HepG2 (cell line): ENCODE measurements around the gene OS9. TPM values are rescaled to one million over a fixed set of nuclear protein-coding genes. Genes with fewer than 3 reads are reported as not detected.

Experiments
- KLF9 ChIP-seq: IDR thresholded peaks from 2 replicates; pipeline ENCODE4 v1.6.1; 2016; ENCODE audit warnings: low read depth
- MTF2 ChIP-seq: sonication (generic); formaldehyde crosslinking; IDR thresholded peaks from 2 replicates; pipeline ENCODE4 v1.5.0; 2020; ENCODE audit warnings: missing genetic modification reagents, borderline replicate concordance
- ONECUT2 ChIP-seq: sonication (generic); formaldehyde crosslinking; IDR thresholded peaks from 2 replicates; pipeline ENCODE4 v1.4.0; 2020; ENCODE audit warnings: missing genetic modification reagents
- SRF ChIP-seq: IDR thresholded peaks from 2 replicates; pipeline ENCODE4 v1.6.1; 2011; ENCODE audit warnings: mild to moderate bottlenecking, low read depth, low read length, moderate library complexity
- TBX3 ChIP-seq: fragments of 450-650 bp; IDR thresholded peaks from 2 replicates; pipeline ENCODE4 v1.6.1; 2017; ENCODE audit warnings: antibody characterized with exemption, mild to moderate bottlenecking, inconsistent platforms, borderline replicate concordance
- ZNF160 ChIP-seq: sonication (generic); formaldehyde crosslinking; IDR thresholded peaks from 2 replicates; pipeline ENCODE4 v1.8.0; 2022; ENCODE audit warnings: mild to moderate bottlenecking, inconsistent platforms, missing genetic modification reagents
- ZNF20 ChIP-seq: sonication (generic); formaldehyde crosslinking; IDR thresholded peaks from 2 replicates; pipeline ENCODE4 v1.4.0; 2020; ENCODE audit warnings: mild to moderate bottlenecking, moderate library complexity, missing genetic modification reagents
- ZNF33B ChIP-seq: sonication (generic); formaldehyde crosslinking; IDR thresholded peaks from 2 replicates; pipeline ENCODE4 v1.5.1; 2020; ENCODE audit warnings: mild to moderate bottlenecking, missing genetic modification reagents
- ZNF550 ChIP-seq: sonication (generic); formaldehyde crosslinking; IDR thresholded peaks from 2 replicates; pipeline ENCODE4 v1.4.0; 2020; ENCODE audit warnings: mild to moderate bottlenecking, missing genetic modification reagents, borderline replicate concordance
- ZNF570 ChIP-seq: sonication (generic); formaldehyde crosslinking; IDR thresholded peaks from 2 replicates; pipeline ENCODE4 v1.4.0; 2020; ENCODE audit warnings: mild to moderate bottlenecking, missing genetic modification reagents, borderline replicate concordance
- ZSCAN12 ChIP-seq: sonication (generic); formaldehyde crosslinking; IDR thresholded peaks from 2 replicates; pipeline ENCODE4 v1.9.0; 2021; ENCODE audit warnings: mild to moderate bottlenecking, missing genetic modification reagents
- polyA plus RNA-seq, 8 experiments: library from polyadenylated mRNA; depleted of rRNA in 3 of 8; stranded (reverse) in 7 of 8; unstranded in 1 of 8; fragments of >200 nt; fragmentation: Illumina TruSeq in 4 of 8; extraction: Trizol in 4 of 8; gene quantifications; 2 replicates each; pipeline versions ENCODE4 v1.2.1 to v1.2.3, GENCODE V29; 2011 to 2016; ENCODE audit warnings: low read depth in 4 of 8, missing spikeins in 1 of 8, mixed read lengths in 1 of 8; ENCODE audit not compliant: insufficient read depth in 1 of 8
- total RNA-seq, 5 experiments: library from RNA; depleted of rRNA; stranded (reverse); fragments of >200 nt; fragmentation: Illumina TruSeq; extraction: Trizol; gene quantifications; 2 replicates each; pipeline ENCODE4 v1.2.3, GENCODE V29; 2016; ENCODE audit warnings: low read depth in 1 of 5
- TF ChIP-seq, protein P1 (sequence below): sonication (generic); formaldehyde crosslinking; IDR thresholded peaks from 2 replicates; pipeline ENCODE4 v1.4.0; 2020; ENCODE audit warnings: missing genetic modification reagents, borderline replicate concordance
- TF ChIP-seq, protein P2 (sequence below): sonication (generic); formaldehyde crosslinking; IDR thresholded peaks from 2 replicates; pipeline ENCODE4 v1.8.0; 2023; ENCODE audit warnings: mild to moderate bottlenecking, missing genetic modification reagents
- TF ChIP-seq, protein P3 (sequence below): IDR thresholded peaks from 2 replicates; pipeline ENCODE4 v1.6.1; 2016; ENCODE audit warnings: low read depth, control low read depth
- TF ChIP-seq, protein P4 (sequence below): sonication (generic); formaldehyde crosslinking; IDR thresholded peaks from 2 replicates; pipeline ENCODE4 v1.4.0; 2020; ENCODE audit warnings: mild to moderate bottlenecking, missing genetic modification reagents

The OS9 gene
- total and polyA plus RNA-seq, 2 of the 13 experiments (the other 11 are each of a cell fraction or from before 2014, with no cell fraction given): 156 to 206 TPM

DNA sequence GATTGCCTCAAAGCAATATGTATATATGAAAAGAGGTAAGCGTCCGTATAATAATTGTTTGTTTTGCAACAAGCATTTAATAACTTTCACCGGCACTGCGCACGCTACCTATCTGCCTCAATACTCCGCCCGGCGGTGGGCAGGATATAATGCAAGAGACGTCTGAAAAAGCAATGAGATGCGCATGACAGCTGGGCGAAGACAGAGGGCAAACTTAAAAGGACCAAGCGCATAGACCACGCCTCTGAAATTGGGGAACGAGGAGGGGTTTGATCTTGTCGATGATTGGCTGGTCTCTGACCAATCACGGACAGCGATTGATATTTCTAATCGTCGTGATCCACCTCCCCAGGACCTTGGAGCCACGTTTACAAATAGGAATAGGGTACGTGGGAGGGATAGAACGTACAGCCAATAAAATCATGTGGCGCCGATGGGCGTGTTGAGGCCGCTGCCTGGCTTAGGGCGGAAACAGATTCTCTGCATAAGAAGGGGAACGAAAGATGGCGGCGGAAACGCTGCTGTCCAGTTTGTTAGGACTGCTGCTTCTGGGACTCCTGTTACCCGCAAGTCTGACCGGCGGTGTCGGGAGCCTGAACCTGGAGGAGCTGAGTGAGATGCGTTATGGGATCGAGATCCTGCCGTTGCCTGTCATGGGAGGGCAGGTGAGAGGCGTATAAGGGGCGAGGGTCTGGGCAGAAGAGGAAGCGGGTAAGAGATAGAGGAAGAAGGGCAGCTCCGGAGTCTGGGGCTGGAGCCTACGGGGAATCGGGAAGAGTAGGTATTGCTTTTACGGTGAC lies at the start of gene OS9 (continued):
- TF ChIP-seq, protein P1, sequence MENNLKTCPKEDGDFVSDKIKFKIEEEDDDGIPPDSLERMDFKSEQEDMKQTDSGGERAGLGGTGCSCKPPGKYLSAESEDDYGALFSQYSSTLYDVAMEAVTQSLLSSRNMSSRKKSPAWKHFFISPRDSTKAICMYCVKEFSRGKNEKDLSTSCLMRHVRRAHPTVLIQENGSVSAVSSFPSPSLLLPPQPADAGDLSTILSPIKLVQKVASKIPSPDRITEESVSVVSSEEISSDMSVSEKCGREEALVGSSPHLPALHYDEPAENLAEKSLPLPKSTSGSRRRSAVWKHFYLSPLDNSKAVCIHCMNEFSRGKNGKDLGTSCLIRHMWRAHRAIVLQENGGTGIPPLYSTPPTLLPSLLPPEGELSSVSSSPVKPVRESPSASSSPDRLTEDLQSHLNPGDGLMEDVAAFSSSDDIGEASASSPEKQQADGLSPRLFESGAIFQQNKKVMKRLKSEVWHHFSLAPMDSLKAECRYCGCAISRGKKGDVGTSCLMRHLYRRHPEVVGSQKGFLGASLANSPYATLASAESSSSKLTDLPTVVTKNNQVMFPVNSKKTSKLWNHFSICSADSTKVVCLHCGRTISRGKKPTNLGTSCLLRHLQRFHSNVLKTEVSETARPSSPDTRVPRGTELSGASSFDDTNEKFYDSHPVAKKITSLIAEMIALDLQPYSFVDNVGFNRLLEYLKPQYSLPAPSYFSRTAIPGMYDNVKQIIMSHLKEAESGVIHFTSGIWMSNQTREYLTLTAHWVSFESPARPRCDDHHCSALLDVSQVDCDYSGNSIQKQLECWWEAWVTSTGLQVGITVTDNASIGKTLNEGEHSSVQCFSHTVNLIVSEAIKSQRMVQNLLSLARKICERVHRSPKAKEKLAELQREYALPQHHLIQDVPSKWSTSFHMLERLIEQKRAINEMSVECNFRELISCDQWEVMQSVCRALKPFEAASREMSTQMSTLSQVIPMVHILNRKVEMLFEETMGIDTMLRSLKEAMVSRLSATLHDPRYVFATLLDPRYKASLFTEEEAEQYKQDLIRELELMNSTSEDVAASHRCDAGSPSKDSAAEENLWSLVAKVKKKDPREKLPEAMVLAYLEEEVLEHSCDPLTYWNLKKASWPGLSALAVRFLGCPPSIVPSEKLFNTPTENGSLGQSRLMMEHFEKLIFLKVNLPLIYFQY (CRISPR knock-in tag): no peak
- TF ChIP-seq, protein P2, sequence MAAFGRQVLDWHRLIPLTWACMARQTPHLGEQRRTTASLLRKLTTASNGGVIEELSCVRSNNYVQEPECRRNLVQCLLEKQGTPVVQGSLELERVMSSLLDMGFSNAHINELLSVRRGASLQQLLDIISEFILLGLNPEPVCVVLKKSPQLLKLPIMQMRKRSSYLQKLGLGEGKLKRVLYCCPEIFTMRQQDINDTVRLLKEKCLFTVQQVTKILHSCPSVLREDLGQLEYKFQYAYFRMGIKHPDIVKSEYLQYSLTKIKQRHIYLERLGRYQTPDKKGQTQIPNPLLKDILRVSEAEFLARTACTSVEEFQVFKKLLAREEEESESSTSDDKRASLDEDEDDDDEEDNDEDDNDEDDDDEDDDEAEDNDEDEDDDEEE (CRISPR knock-in tag): no peak
- TF ChIP-seq ZNF20 (CRISPR knock-in tag) (no peak), ONECUT2 (CRISPR knock-in tag) (no peak), ZSCAN12 (CRISPR knock-in tag) (0 out of 2 replicates have a peak, but pooled peaks have one; percentile 16), ZNF550 (peak; percentile 36; the same call in 1 of the 2 replicates), ZNF160 (CRISPR knock-in tag) (no peak), KLF9 (CRISPR knock-in tag) (no peak), SRF (no peak), ZNF570 (CRISPR knock-in tag) (no peak), TBX3 (no peak), ZNF33B (CRISPR knock-in tag) (0 out of 2 replicates have a peak, but pooled peaks have one; percentile 30), MTF2 (0 out of 2 replicates have a peak, but pooled peaks have one; percentile 53)
- TF ChIP-seq, protein P3, sequence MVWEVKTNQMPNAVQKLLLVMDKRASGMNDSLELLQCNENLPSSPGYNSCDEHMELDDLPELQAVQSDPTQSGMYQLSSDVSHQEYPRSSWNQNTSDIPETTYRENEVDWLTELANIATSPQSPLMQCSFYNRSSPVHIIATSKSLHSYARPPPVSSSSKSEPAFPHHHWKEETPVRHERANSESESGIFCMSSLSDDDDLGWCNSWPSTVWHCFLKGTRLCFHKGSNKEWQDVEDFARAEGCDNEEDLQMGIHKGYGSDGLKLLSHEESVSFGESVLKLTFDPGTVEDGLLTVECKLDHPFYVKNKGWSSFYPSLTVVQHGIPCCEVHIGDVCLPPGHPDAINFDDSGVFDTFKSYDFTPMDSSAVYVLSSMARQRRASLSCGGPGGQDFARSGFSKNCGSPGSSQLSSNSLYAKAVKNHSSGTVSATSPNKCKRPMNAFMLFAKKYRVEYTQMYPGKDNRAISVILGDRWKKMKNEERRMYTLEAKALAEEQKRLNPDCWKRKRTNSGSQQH (CRISPR knock-in tag): no peak
- TF ChIP-seq, protein P4, sequence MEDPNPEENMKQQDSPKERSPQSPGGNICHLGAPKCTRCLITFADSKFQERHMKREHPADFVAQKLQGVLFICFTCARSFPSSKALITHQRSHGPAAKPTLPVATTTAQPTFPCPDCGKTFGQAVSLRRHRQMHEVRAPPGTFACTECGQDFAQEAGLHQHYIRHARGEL (CRISPR knock-in tag): no peak
